Panc1 (cell line): Measurements from ENCODE around the gene PHC3.
"Not testable (repeated sequence)": the region's sequence is repeated elsewhere in the genome, so short reads cannot be mapped to it uniquely, and the experiment has no call there.

ENCODE experiments used
- POLR2AphosphoS5 ChIP-seq: IDR thresholded peaks from 2 replicates; pipeline ENCODE4 v1.6.1; 2012; ENCODE audit warnings: mild to moderate bottlenecking, low read depth, low read length, moderate library complexity
- SIN3A ChIP-seq: IDR thresholded peaks from 2 replicates; pipeline ENCODE4 v1.6.1; 2012; ENCODE audit warnings: low read depth, mild to moderate bottlenecking, low read length, moderate library complexity, borderline replicate concordance; ENCODE audit not compliant: insufficient read depth
- TF ChIP-seq, protein P1 (sequence below): fragments of 450-650 bp; IDR thresholded peaks from 2 replicates; pipeline ENCODE4 v1.5.1; 2017; ENCODE audit warnings: mild to moderate bottlenecking

DNA sequence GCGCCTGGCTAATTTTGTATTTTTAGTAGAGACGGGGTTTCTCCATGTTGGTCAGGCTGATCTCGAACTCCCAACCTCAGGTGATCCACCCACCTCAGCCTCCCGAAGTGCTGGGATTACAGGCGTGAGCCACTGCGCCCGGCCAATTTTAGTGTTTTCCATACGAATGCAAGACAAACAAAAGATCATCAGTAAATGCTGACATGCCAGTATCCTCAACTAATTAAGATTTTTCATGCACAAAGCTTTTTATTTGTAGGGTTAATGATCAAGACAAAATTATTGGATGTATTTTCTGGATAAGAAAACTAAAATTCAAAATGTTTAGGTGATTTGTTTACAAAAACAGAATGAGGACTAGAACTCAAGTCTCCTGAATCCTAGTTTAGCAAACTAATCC lies 67.4 kb downstream of the PHC3 start:
- TF ChIP-seq, protein P1, sequence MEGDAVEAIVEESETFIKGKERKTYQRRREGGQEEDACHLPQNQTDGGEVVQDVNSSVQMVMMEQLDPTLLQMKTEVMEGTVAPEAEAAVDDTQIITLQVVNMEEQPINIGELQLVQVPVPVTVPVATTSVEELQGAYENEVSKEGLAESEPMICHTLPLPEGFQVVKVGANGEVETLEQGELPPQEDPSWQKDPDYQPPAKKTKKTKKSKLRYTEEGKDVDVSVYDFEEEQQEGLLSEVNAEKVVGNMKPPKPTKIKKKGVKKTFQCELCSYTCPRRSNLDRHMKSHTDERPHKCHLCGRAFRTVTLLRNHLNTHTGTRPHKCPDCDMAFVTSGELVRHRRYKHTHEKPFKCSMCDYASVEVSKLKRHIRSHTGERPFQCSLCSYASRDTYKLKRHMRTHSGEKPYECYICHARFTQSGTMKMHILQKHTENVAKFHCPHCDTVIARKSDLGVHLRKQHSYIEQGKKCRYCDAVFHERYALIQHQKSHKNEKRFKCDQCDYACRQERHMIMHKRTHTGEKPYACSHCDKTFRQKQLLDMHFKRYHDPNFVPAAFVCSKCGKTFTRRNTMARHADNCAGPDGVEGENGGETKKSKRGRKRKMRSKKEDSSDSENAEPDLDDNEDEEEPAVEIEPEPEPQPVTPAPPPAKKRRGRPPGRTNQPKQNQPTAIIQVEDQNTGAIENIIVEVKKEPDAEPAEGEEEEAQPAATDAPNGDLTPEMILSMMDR = not testable (repeated sequence)
- not testable (repeated sequence) for TF ChIP-seq POLR2AphosphoS5, SIN3A
